ENCODE measurements around the gene MYO3B. TPM values are rescaled to one million over a fixed set of nuclear protein-coding genes. Genes with fewer than 3 reads are reported as not detected.

MYO3B gene
- total RNA-seq, 1 donor from 2014 or later: 27.3 TPM

DNA sequence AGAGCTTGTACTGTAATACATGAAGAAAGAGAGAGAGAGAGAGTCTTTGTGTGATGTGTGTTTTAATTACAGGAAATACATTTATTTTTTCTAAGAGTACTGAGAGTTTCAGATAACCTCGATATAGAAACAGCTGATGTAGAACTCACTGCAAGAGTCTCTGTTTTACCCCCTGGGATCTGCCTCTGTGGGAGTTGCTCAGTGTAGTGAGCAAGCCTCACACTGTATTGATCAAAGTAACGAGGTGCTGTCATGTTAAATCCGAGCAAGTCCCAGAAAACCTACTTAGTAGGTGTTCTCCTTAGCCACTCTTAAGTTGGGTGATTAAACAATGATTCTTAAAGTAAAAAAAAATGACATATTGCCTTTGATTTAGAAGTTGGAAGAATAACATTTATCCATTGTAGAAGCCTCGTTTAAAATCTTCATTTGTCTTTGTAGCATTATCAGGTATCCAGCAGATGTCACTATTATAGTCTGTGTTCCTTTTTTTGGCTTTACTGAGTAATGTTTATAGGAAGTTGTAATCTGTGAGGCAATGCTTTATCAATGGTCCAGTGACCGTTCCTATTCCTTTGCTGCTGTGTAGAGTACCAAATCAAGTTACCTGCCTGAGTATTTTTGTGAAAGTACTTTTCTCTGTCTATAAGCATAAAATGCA lies 219.0 kb downstream of the MYO3B start:
- no peaks in the 10 kb centered on the region for H3K36me3 Mint-ChIP-seq
- no peak overlapping the region for H2AFZ ChIP-seq (replicated peaks)
- peaks cover 21% of the 10 kb centered on the region for H3K4me1 Mint-ChIP-seq
- H3K9me3 Mint-ChIP-seq: no peaks in the 10 kb centered on the region
- H3K4me1 ChIP-seq: peaks cover 18% of the 10 kb centered on the region
- no peaks in the 10 kb centered on the region for H3K9me3 ChIP-seq (ENCODE audit: low read depth)
- H4K20me1 ChIP-seq (ENCODE audit: low read depth): no peaks in the 10 kb centered on the region
- no peaks in the 10 kb centered on the region for H3K36me3 ChIP-seq
- peaks cover 5% of the 10 kb centered on the region for H3K27me3 Mint-ChIP-seq (ENCODE audit: insufficient read depth, low read depth)
- no peak overlapping the region for H3K9ac ChIP-seq
- no peak overlapping the region for H3K4me3 Mint-ChIP-seq
- no peaks in the 10 kb centered on the region for H3K27me3 ChIP-seq
- no peak overlapping the region for H3K4me3 ChIP-seq
- H3K4me2 ChIP-seq: no peak overlapping the region
- no peak overlapping the region for H3K27ac ChIP-seq
- DNase-seq (ENCODE audit: low spot score): no peak
- H3F3A ChIP-seq (ENCODE audit: low read depth): no peaks in the 10 kb centered on the region
- no peak overlapping the region for H3K27ac Mint-ChIP-seq
- no peaks in the 10 kb centered on the region for H3K79me2 ChIP-seq (ENCODE audit: low read depth)
- TF ChIP-seq, protein P1, sequence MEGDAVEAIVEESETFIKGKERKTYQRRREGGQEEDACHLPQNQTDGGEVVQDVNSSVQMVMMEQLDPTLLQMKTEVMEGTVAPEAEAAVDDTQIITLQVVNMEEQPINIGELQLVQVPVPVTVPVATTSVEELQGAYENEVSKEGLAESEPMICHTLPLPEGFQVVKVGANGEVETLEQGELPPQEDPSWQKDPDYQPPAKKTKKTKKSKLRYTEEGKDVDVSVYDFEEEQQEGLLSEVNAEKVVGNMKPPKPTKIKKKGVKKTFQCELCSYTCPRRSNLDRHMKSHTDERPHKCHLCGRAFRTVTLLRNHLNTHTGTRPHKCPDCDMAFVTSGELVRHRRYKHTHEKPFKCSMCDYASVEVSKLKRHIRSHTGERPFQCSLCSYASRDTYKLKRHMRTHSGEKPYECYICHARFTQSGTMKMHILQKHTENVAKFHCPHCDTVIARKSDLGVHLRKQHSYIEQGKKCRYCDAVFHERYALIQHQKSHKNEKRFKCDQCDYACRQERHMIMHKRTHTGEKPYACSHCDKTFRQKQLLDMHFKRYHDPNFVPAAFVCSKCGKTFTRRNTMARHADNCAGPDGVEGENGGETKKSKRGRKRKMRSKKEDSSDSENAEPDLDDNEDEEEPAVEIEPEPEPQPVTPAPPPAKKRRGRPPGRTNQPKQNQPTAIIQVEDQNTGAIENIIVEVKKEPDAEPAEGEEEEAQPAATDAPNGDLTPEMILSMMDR (IDR thresholded peaks at IDR 0.05): peak; percentile 35
- no peak for TF ChIP-seq EZH2phosphoT487 (IDR thresholded peaks at IDR 0.05)

- TF ChIP-seq EZH2phosphoT487 (IDR thresholded peaks at IDR 0.05) (no peak), EZH2 (IDR thresholded peaks at IDR 0.05) (no peak)
- TF ChIP-seq, protein P1 (IDR thresholded peaks at IDR 0.05): no peak
Observed at GRCh38 chr2:170401187-170401586, 223.2 kb downstream of the MYO3B start.

DNA sequence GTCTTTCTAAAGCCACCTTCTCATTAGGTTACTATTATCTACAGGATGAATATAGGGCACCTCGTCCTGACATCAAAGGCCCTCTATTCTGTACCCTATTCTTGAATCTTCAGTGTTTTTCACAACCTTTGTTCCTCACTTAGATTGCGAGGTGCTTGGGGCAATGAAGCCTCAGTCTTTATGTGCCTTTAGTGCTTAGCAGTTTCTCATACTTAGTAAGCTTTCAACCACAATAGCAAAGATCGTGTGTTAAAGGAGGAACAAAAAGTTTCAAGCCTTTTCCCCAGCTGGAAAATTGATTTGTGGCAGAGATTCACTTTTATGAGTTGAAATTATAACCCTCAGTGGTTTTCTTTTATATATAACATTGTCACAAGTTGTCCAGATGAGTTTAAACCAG lies 226.9 kb downstream of the MYO3B start:
- Mint-ChIP-seq H3K4me1 (peaks cover 6% of the 10 kb centered on the region), H3K27ac (no peak overlapping the region), H3K9me3 (no peaks in the 10 kb centered on the region), H3K36me3 (no peaks in the 10 kb centered on the region), H3K4me3 (no peak overlapping the region), H3K27me3 (ENCODE audit: insufficient read depth, low read depth) (no peaks in the 10 kb centered on the region)
- H3K27me3 ChIP-seq: no peaks in the 10 kb centered on the region
- H3K4me2 ChIP-seq: no peak overlapping the region
- H4K20me1 ChIP-seq (ENCODE audit: low read depth): no peaks in the 10 kb centered on the region
- peaks cover 10% of the 10 kb centered on the region for H3K4me1 ChIP-seq
- H3F3A ChIP-seq (ENCODE audit: low read depth): peaks cover 9% of the 10 kb centered on the region
- H3K36me3 ChIP-seq: no peaks in the 10 kb centered on the region
- no peaks in the 10 kb centered on the region for H3K79me2 ChIP-seq (ENCODE audit: low read depth)
- H3K27ac ChIP-seq: no peak overlapping the region
- no peak overlapping the region for H2AFZ ChIP-seq (replicated peaks)
- no peak overlapping the region for H3K4me3 ChIP-seq
- no peaks in the 10 kb centered on the region for H3K9me3 ChIP-seq (ENCODE audit: low read depth)
- no peak overlapping the region for H3K9ac ChIP-seq
- TF ChIP-seq EZH2phosphoT487 (IDR thresholded peaks at IDR 0.05) (no peak), EZH2 (IDR thresholded peaks at IDR 0.05) (no peak)
- no peak for DNase-seq (ENCODE audit: low spot score)

More at GRCh38 chr2:170401187-170401586, 223.2 kb downstream of the MYO3B start:
- Histone ChIP-seq H3K9ac (no peak overlapping the region), H4K20me1 (ENCODE audit: low read depth) (no peaks in the 10 kb centered on the region), H3K27me3 (no peaks in the 10 kb centered on the region), H3K79me2 (ENCODE audit: low read depth) (no peaks in the 10 kb centered on the region), H3K9me3 (ENCODE audit: low read depth) (no peaks in the 10 kb centered on the region), H2AFZ (replicated peaks) (no peak overlapping the region), H3K36me3 (no peaks in the 10 kb centered on the region), H3K4me1 (peaks cover 10% of the 10 kb centered on the region), H3F3A (ENCODE audit: low read depth) (no peaks in the 10 kb centered on the region), H3K27ac (no peak overlapping the region), H3K4me2 (no peak overlapping the region), H3K4me3 (no peak overlapping the region)
- Mint-ChIP-seq H3K36me3 (no peaks in the 10 kb centered on the region), H3K27me3 (ENCODE audit: insufficient read depth, low read depth) (peaks cover 3% of the 10 kb centered on the region), H3K4me1 (peaks cover 8% of the 10 kb centered on the region), H3K9me3 (no peaks in the 10 kb centered on the region), H3K27ac (no peak overlapping the region), H3K4me3 (no peak overlapping the region)
- no peak for DNase-seq (ENCODE audit: low spot score)

- H3K79me2 ChIP-seq (ENCODE audit: low read depth): no peaks in the 10 kb centered on the region
- H3K27ac Mint-ChIP-seq: no peak overlapping the region
Observed at GRCh38 chr2:170405326-170405725, 227.4 kb downstream of the MYO3B start.

More at GRCh38 chr2:170405326-170405725, 227.4 kb downstream of the MYO3B start:
- no peak overlapping the region for H3K4me3 Mint-ChIP-seq
- no peaks in the 10 kb centered on the region for H3K36me3 Mint-ChIP-seq
- H3K9ac ChIP-seq: no peak overlapping the region
- no peaks in the 10 kb centered on the region for H3K36me3 ChIP-seq
- no peak for DNase-seq (ENCODE audit: low spot score)
- H3K27me3 Mint-ChIP-seq (ENCODE audit: insufficient read depth, low read depth): no peaks in the 10 kb centered on the region
- no peaks in the 10 kb centered on the region for H3K27me3 ChIP-seq
- H3K27ac ChIP-seq: no peak overlapping the region
- H3F3A ChIP-seq (ENCODE audit: low read depth): peaks cover 9% of the 10 kb centered on the region
- no peaks in the 10 kb centered on the region for H3K9me3 Mint-ChIP-seq
- no peak overlapping the region for H3K4me3 ChIP-seq
- TF ChIP-seq EZH2 (IDR thresholded peaks at IDR 0.05) (no peak), EZH2phosphoT487 (IDR thresholded peaks at IDR 0.05) (no peak)
- TF ChIP-seq, protein P1 (IDR thresholded peaks at IDR 0.05): no peak
- peaks cover 10% of the 10 kb centered on the region for H3K4me1 ChIP-seq
- H3K4me2 ChIP-seq: no peak overlapping the region
- no peak overlapping the region for H2AFZ ChIP-seq (replicated peaks)
- H4K20me1 ChIP-seq (ENCODE audit: low read depth): no peaks in the 10 kb centered on the region
- peaks cover 6% of the 10 kb centered on the region for H3K4me1 Mint-ChIP-seq
- H3K9me3 ChIP-seq (ENCODE audit: low read depth): no peaks in the 10 kb centered on the region
